HEK293 (cell line): ENCODE data around the gene IQSEC1.

Experiments
- BCL11A ChIP-seq: fragments of 450-650 bp; formaldehyde crosslinking; IDR thresholded peaks from 2 replicates; pipeline ENCODE4 v1.5.1; 2016; ENCODE audit warnings: low read depth, missing biosample characterization, missing genetic modification characterization
- BCL11B ChIP-seq: fragments of 450-650 bp; formaldehyde crosslinking; IDR thresholded peaks from 2 replicates; pipeline ENCODE4 v1.5.1; 2016; ENCODE audit warnings: low read depth, missing biosample characterization, missing genetic modification characterization
- CTCF ChIP-seq: fragments of 450-650 bp; formaldehyde crosslinking; IDR thresholded peaks from 2 replicates; pipeline ENCODE4 v1.5.1; 2016; ENCODE audit warnings: missing biosample characterization, missing genetic modification characterization
- EGR2 ChIP-seq: fragments of 450-650 bp; formaldehyde crosslinking; IDR thresholded peaks from 2 replicates; pipeline ENCODE4 v1.5.1; 2016; ENCODE audit warnings: low read depth, missing biosample characterization, missing genetic modification characterization
- GLIS2 ChIP-seq: fragments of 450-650 bp; formaldehyde crosslinking; IDR thresholded peaks from 2 replicates; pipeline ENCODE4 v1.5.1; 2016; ENCODE audit warnings: missing biosample characterization, missing genetic modification characterization
- IKZF3 ChIP-seq: fragments of 450-650 bp; IDR thresholded peaks from 2 replicates; pipeline ENCODE4 v1.5.0; 2018; ENCODE audit warnings: missing biosample characterization, mild to moderate bottlenecking, missing genetic modification characterization, moderate library complexity
- KLF10 ChIP-seq: fragments of 450-650 bp; IDR thresholded peaks from 2 replicates; pipeline ENCODE4 v1.5.1; 2018; ENCODE audit warnings: missing biosample characterization, mild to moderate bottlenecking, missing genetic modification characterization
- KLF8 ChIP-seq: fragments of 450-650 bp; formaldehyde crosslinking; IDR thresholded peaks from 2 replicates; pipeline ENCODE4 v1.5.1; 2016; ENCODE audit warnings: missing biosample characterization, missing genetic modification characterization
- SETDB1 ChIP-seq: IDR thresholded peaks from one replicate; pipeline ENCODE4 v1.6.1; 2017; ENCODE audit warnings: mild to moderate bottlenecking, low read length, moderate library complexity, mixed read lengths; ENCODE audit not compliant: insufficient read length
- SP7 ChIP-seq: fragments of 450-650 bp; formaldehyde crosslinking; IDR thresholded peaks from 2 replicates; pipeline ENCODE4 v1.5.1; 2016; ENCODE audit warnings: missing biosample characterization, missing genetic modification characterization
- YY2 ChIP-seq: fragments of 450-650 bp; formaldehyde crosslinking; IDR thresholded peaks from 2 replicates; pipeline ENCODE4 v1.5.1; 2016; ENCODE audit warnings: missing biosample characterization, missing genetic modification characterization
- ZBTB1 ChIP-seq: fragments of 450-650 bp; formaldehyde crosslinking; IDR thresholded peaks from 2 replicates; pipeline ENCODE4 v1.5.1; 2016; ENCODE audit warnings: missing biosample characterization, missing genetic modification characterization
- ZBTB7A ChIP-seq: fragments of 450-650 bp; formaldehyde crosslinking; IDR thresholded peaks from 2 replicates; pipeline ENCODE4 v1.5.1; 2016; ENCODE audit warnings: low read depth, missing biosample characterization, missing genetic modification characterization
- ZEB2 ChIP-seq: fragments of 450-650 bp; formaldehyde crosslinking; IDR thresholded peaks from 2 replicates; pipeline ENCODE4 v1.5.1; 2016; ENCODE audit warnings: missing biosample characterization, missing genetic modification characterization
- ZIC2 ChIP-seq: fragments of 450-650 bp; formaldehyde crosslinking; IDR thresholded peaks from 2 replicates; pipeline ENCODE4 v1.5.1; 2016; ENCODE audit warnings: missing biosample characterization, missing genetic modification characterization
- ZNF10 ChIP-seq: fragments of 450-650 bp; formaldehyde crosslinking; IDR thresholded peaks from 2 replicates; pipeline ENCODE4 v1.5.1; 2017; ENCODE audit warnings: missing biosample characterization, missing genetic modification characterization
- ZNF138 ChIP-seq: fragments of 450-650 bp; formaldehyde crosslinking; IDR thresholded peaks from 2 replicates; pipeline ENCODE4 v1.5.1; 2016; ENCODE audit warnings: missing biosample characterization, missing genetic modification characterization, borderline replicate concordance
- ZNF175 ChIP-seq: fragments of 450-650 bp; formaldehyde crosslinking; IDR thresholded peaks from 2 replicates; pipeline ENCODE4 v1.5.1; 2016; ENCODE audit warnings: missing biosample characterization, missing genetic modification characterization
- ZNF311 ChIP-seq: fragments of 450-650 bp; formaldehyde crosslinking; IDR thresholded peaks from 2 replicates; pipeline ENCODE4 v1.5.1; 2017; ENCODE audit warnings: missing biosample characterization, missing genetic modification characterization, borderline replicate concordance
- ZNF423 ChIP-seq: fragments of 450-650 bp; formaldehyde crosslinking; IDR thresholded peaks from 2 replicates; pipeline ENCODE4 v1.5.1; 2016; ENCODE audit warnings: missing biosample characterization, missing genetic modification characterization
- ZNF561 ChIP-seq: fragments of 450-650 bp; IDR thresholded peaks from 2 replicates; pipeline ENCODE4 v1.5.1; 2018; ENCODE audit warnings: missing biosample characterization, missing genetic modification characterization, borderline replicate concordance
- ZNF610 ChIP-seq: fragments of 450-650 bp; formaldehyde crosslinking; IDR thresholded peaks from 2 replicates; pipeline ENCODE4 v1.5.1; 2016; ENCODE audit warnings: missing biosample characterization, missing genetic modification characterization, borderline replicate concordance
- ZNF645 ChIP-seq: fragments of 450-650 bp; formaldehyde crosslinking; IDR thresholded peaks from 2 replicates; pipeline ENCODE4; 2016; ENCODE audit warnings: missing biosample characterization, missing genetic modification characterization
- ZNF701 ChIP-seq: fragments of 450-650 bp; formaldehyde crosslinking; IDR thresholded peaks from 2 replicates; pipeline ENCODE4 v1.5.1; 2016; ENCODE audit warnings: missing biosample characterization, missing genetic modification characterization
- ZSCAN4 ChIP-seq: fragments of 450-650 bp; formaldehyde crosslinking; IDR thresholded peaks from 2 replicates; pipeline ENCODE4 v1.5.1; 2017; ENCODE audit warnings: missing biosample characterization, missing genetic modification characterization

The IQSEC1 gene

GRCh38 chr3:12966847-12967605 lies 106.2 kb downstream of the IQSEC1 start (continued):
- TF ChIP-seq BCL11B (peak; percentile 26; the same call in 1 of the 2 replicates), IKZF3 (tag by site-specific recombination) (peak; percentile 52; the same call in 1 of the 2 replicates), KLF8 (tag by site-specific recombination) (peak; percentile 60; the same call in 1 of the 2 replicates), YY2 (tag by site-specific recombination) (peak; percentile 19; the same call in 1 of the 2 replicates), BCL11A (tag by site-specific recombination) (peak; percentile 48; the same call in 1 of the 2 replicates), GLIS2 (tag by site-specific recombination) (peak; percentile 60), ZNF138 (no peak), ZSCAN4 (tag by site-specific recombination) (peak; percentile 30; the same call in 1 of the 2 replicates), SETDB1 (no peak), ZNF645 (no peak), ZEB2 (tag by site-specific recombination) (no peak), ZNF561 (tag by site-specific recombination) (peak; percentile 74; the same call in 1 of the 2 replicates), CTCF (tag by site-specific recombination) (peak; percentile 25; the same call in 1 of the 2 replicates), ZIC2 (tag by site-specific recombination) (peak; percentile 90), ZNF10 (tag by site-specific recombination) (no peak), ZNF610 (tag by site-specific recombination) (no peak), SP7 (no peak), ZNF311 (no peak), ZBTB1 (tag by site-specific recombination) (peak; percentile 51; the same call in 1 of the 2 replicates), ZNF701 (tag by site-specific recombination) (no peak), ZNF175 (tag by site-specific recombination) (no peak), EGR2 (tag by site-specific recombination) (peak; percentile 99), ZBTB7A (peak; percentile 46; the same call in 1 of the 2 replicates), ZNF423 (tag by site-specific recombination) (no peak), KLF10 (tag by site-specific recombination) (peak; percentile 81; the same call in 1 of the 2 replicates)
